RWPE2 (cell line): Measurements from ENCODE around the gene GTF2F1.

Experiments used
- ATAC-seq: fragments of 200-7000 bp; cut with Tn5 transposase; 3 replicates; pipeline ENCODE4 v1.9.1; 2021; ENCODE audit warnings: low read depth
- DNase-seq: peaks from one replicate; pipeline ENCODE4 v3.0.0-alpha.2; 2020; ENCODE audit warnings: low spot score
- H3K27ac ChIP-seq: fragments of 450-650 bp; 2 replicates; pipeline ENCODE4 v1.5.1; 2017; ENCODE audit warnings: mild to moderate bottlenecking; ENCODE audit not compliant: poor library complexity, severe bottlenecking
- H3K27me3 ChIP-seq: fragments of 250-450 bp; sonication (Bioruptor Pico); 2 replicates; pipeline ENCODE4 v1.5.1; 2021; ENCODE audit warnings: mild to moderate bottlenecking, moderate library complexity; ENCODE audit not compliant: insufficient read depth, poor library complexity, severe bottlenecking
- H3K36me3 ChIP-seq: fragments of 250-450 bp; sonication (Bioruptor Pico); 2 replicates; pipeline ENCODE4 v1.5.1; 2020; ENCODE audit warnings: low read depth, mild to moderate bottlenecking, moderate library complexity
- H3K4me1 ChIP-seq: fragments of 250-450 bp; sonication (Bioruptor Pico); 2 replicates; pipeline ENCODE4 v1.5.1; 2021; ENCODE audit warnings: mild to moderate bottlenecking, moderate library complexity; ENCODE audit not compliant: insufficient read depth, poor library complexity, severe bottlenecking
- H3K4me3 ChIP-seq: fragments of 250-450 bp; sonication (Bioruptor Pico); 2 replicates; pipeline ENCODE4 v1.5.1; 2021; ENCODE audit warnings: mild to moderate bottlenecking, moderate library complexity; ENCODE audit not compliant: severe bottlenecking
- H3K9me3 ChIP-seq: fragments of 250-450 bp; sonication (Bioruptor Pico); 2 replicates; pipeline ENCODE4 v1.5.1; 2021; ENCODE audit warnings: mild to moderate bottlenecking, moderate library complexity; ENCODE audit not compliant: severe bottlenecking
- TF ChIP-seq, protein P1 (sequence below): fragments of 450-650 bp; IDR thresholded peaks from one replicate; pipeline ENCODE4 v1.5.1; 2017; ENCODE audit warnings: mild to moderate bottlenecking, moderate library complexity; ENCODE audit not compliant: poor library complexity, severe bottlenecking

Gene GTF2F1

DNA sequence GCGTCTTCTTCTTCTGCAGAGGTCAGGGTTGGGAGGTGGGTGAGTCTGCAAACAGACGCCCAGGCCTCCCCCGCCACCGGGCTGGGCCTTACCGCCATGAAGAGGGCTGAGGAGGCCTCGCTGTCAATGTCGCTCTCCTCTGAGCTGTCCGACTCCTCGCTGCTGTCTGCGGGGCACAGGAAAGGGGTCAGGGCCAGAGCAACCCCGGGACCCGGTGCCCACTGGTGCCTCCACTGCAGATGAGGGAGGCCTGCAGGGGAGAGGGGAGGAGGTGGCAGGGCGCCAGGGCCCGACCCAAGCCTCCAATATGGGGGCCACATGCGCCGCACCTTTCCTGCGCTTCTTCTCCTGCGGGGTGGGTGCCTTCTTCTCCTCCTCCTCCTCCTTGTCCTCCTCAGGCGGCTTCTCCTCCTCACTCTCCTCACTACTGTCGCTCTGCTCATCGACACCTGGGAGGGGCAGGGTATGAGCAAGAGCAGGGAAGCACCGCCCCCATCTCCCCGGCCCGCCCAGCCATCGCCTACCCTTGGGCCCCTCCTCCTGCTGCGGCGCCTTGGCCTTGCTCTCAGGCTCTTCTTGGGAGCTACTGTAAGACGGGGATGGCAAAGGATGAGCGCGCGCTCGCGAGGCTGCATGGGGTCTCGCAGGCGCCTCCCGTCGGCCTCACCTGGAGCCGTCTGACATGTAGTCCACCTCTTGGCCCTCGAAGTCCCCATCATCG lies 11.8 kb downstream of the GTF2F1 start:
- Histone ChIP-seq H3K4me3 (no peak overlapping the region), H3K9me3 (no peaks in the 10 kb centered on the region), H3K4me1 (no peaks in the 10 kb centered on the region), H3K27ac (no peak overlapping the region), H3K36me3 (peaks cover 56% of the 10 kb centered on the region), H3K27me3 (no peaks in the 10 kb centered on the region)
- DNase-seq (no peak), ATAC-seq (no peak)
- TF ChIP-seq, protein P1, sequence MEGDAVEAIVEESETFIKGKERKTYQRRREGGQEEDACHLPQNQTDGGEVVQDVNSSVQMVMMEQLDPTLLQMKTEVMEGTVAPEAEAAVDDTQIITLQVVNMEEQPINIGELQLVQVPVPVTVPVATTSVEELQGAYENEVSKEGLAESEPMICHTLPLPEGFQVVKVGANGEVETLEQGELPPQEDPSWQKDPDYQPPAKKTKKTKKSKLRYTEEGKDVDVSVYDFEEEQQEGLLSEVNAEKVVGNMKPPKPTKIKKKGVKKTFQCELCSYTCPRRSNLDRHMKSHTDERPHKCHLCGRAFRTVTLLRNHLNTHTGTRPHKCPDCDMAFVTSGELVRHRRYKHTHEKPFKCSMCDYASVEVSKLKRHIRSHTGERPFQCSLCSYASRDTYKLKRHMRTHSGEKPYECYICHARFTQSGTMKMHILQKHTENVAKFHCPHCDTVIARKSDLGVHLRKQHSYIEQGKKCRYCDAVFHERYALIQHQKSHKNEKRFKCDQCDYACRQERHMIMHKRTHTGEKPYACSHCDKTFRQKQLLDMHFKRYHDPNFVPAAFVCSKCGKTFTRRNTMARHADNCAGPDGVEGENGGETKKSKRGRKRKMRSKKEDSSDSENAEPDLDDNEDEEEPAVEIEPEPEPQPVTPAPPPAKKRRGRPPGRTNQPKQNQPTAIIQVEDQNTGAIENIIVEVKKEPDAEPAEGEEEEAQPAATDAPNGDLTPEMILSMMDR: no peak

GRCh38 chr19:6379744-6380143 lies 13.2 kb downstream of the GTF2F1 start:
- DNase-seq: no peak
- Histone ChIP-seq H3K9me3 (no peaks in the 10 kb centered on the region), H3K27me3 (no peaks in the 10 kb centered on the region), H3K27ac (no peak overlapping the region), H3K4me3 (no peak overlapping the region), H3K36me3 (peaks cover 46% of the 10 kb centered on the region), H3K4me1 (no peaks in the 10 kb centered on the region)
- ATAC-seq: no peak
- TF ChIP-seq, protein P1: no peak

- no peak overlapping the region for H3K4me3 ChIP-seq
- H3K36me3 ChIP-seq: peaks cover 37% of the 10 kb centered on the region
- no peak overlapping the region for H3K27ac ChIP-seq
Observed at GRCh38 chr19:6378486-6378885, 14.5 kb downstream of the GTF2F1 start.

DNA sequence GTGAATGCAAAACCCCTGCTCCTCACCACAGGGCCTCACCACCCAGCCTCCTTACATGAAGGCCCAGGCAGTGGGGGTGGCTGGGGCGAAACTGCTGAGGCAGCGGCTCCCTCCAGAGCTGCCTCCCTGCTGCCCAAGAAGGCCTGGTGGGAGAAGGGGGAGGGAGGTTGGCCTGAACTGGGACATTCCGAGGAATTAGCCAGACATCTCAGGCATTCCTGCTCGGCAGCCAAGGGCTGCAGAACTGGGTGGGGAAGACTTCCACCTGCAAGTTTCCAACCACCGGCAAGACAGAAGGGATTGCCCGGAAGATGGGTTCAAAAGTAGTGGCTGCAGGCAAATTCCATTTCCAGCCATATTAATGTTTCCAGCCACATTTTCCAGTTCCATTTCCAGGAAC lies 14.9 kb downstream of the GTF2F1 start:
- Histone ChIP-seq H3K4me1 (no peaks in the 10 kb centered on the region), H3K27me3 (no peaks in the 10 kb centered on the region), H3K9me3 (no peaks in the 10 kb centered on the region), H3K36me3 (peaks cover 35% of the 10 kb centered on the region), H3K4me3 (no peak overlapping the region), H3K27ac (no peak overlapping the region)
- DNase-seq (no peak), ATAC-seq (no peak)
- TF ChIP-seq, protein P1: no peak

More at GRCh38 chr19:6378486-6378885, 14.5 kb downstream of the GTF2F1 start:
- no peak for DNase-seq
- ATAC-seq: no peak
- TF ChIP-seq, protein P1: no peak
- Histone ChIP-seq H3K9me3 (no peaks in the 10 kb centered on the region), H3K27me3 (no peaks in the 10 kb centered on the region), H3K4me1 (no peaks in the 10 kb centered on the region)

DNA sequence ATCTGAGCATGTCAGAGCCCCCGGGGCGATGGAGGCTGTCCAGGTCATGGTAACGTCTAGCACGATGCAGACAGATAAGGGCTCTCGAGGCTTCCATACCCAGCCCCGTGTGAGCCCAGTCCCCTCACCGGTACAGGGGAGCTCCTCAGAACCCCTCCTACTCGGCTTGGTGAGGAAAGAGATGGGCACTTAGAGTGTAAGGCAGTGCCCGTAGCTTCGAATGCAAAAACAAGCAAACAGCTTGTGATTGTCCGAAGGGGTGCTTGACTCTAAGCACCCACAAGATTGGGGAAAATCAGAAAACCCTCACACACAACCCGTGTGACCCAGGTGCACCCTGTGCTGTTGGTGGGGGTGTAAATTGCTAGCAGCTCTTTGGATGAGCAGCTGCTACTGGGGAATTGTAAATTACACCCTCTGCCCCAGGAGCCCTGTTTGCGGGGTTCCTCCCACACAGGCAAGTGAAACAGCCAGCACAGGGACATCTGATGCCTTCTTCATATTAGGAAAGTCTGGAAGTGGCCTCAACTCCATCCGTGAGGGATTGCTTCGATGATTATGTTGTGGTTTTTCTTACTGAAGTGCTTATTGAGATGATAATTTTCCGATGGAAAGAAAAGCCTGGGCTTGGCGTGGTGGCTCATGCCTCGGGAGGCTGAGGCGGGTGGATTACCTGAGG lies 16.3 kb downstream of the GTF2F1 start:
- no peak for DNase-seq
- Histone ChIP-seq H3K9me3 (no peaks in the 10 kb centered on the region), H3K27ac (no peak overlapping the region), H3K36me3 (peaks cover 24% of the 10 kb centered on the region), H3K4me3 (no peak overlapping the region), H3K4me1 (no peaks in the 10 kb centered on the region), H3K27me3 (no peaks in the 10 kb centered on the region)
- ATAC-seq: no peak
- TF ChIP-seq, protein P1: no peak
